Stromal cell of bone marrow (primary cell): Measurements from ENCODE around the gene ATG2B.

Experiments
- DNase-seq: peaks from one replicate; pipeline ENCODE4 v3.0.0-alpha.2; 2012; ENCODE audit warnings: low read depth

Gene ATG2B

GRCh38 chr14:96307434-96307833 is 55.7 kb downstream of the ATG2B start:
- no peak for DNase-seq

GRCh38 chr14:96304956-96305355 is 58.2 kb downstream of the ATG2B start:
- no peak for DNase-seq

- DNase-seq: no peak
These were observed 59.2 kb downstream of the ATG2B start for GRCh38 chr14:96303981-96304380.

GRCh38 chr14:96299441-96299840 is 63.7 kb downstream of the ATG2B start:
- DNase-seq: no peak

- DNase-seq: no peak
These were observed 65.1 kb downstream of the ATG2B start for GRCh38 chr14:96297997-96298515.

- no peak for DNase-seq
These were observed 66.1 kb downstream of the ATG2B start for GRCh38 chr14:96297000-96297399.

- DNase-seq: no peak
These were observed 68.9 kb downstream of the ATG2B start for GRCh38 chr14:96294246-96294645.

- DNase-seq: no peak
These were observed 75.3 kb downstream of the ATG2B start for GRCh38 chr14:96287856-96288255.

- DNase-seq: no peak
These were observed 76.9 kb downstream of the ATG2B start for GRCh38 chr14:96286251-96286650.

GRCh38 chr14:96285667-96286066 is 77.5 kb downstream of the ATG2B start:
- no peak for DNase-seq

- no peak for DNase-seq
These were observed 78.7 kb downstream of the ATG2B start for GRCh38 chr14:96284430-96284829.

- no peak for DNase-seq
These were observed 79.1 kb downstream of the ATG2B start for GRCh38 chr14:96284008-96284407.

GRCh38 chr14:96281486-96281885 is 81.7 kb downstream of the ATG2B start:
- no peak for DNase-seq

GRCh38 chr14:96280104-96280503 is 83.0 kb downstream of the ATG2B start:
- DNase-seq: no peak

- DNase-seq: no peak
These were observed 83.6 kb downstream of the ATG2B start for GRCh38 chr14:96279564-96279963.

- DNase-seq: no peak
These were observed 85.3 kb downstream of the ATG2B start for GRCh38 chr14:96277890-96278289.

- DNase-seq: peak; percentile 44
These were observed 87.7 kb downstream of the ATG2B start for GRCh38 chr14:96275177-96276112.

GRCh38 chr14:96274543-96274942 is 88.6 kb downstream of the ATG2B start:
- peak; percentile 61 for DNase-seq

GRCh38 chr14:96274122-96274521 is 89.0 kb downstream of the ATG2B start:
- DNase-seq: no peak

- DNase-seq: no peak
These were observed 89.5 kb downstream of the ATG2B start for GRCh38 chr14:96273629-96274028.

- no peak for DNase-seq
These were observed 90.2 kb downstream of the ATG2B start for GRCh38 chr14:96272777-96273473.

GRCh38 chr14:96271421-96271762 is 91.7 kb downstream of the ATG2B start:
- DNase-seq: no peak
